GM18517 (cell line): ENCODE measurements around the gene KAZALD1.

Source experiments
- ATAC-seq: cut with Tn5 transposase; IDR thresholded peaks from one replicate; pipeline ENCODE4 v1.9.1; 2021; ENCODE audit warnings: mild to moderate bottlenecking, moderate library complexity; ENCODE audit not compliant: unreplicated experiment

KAZALD1 gene

GRCh38 chr10:101066896-101067355 is 5.1 kb downstream of the KAZALD1 start:
- ATAC-seq = no peak

DNA sequence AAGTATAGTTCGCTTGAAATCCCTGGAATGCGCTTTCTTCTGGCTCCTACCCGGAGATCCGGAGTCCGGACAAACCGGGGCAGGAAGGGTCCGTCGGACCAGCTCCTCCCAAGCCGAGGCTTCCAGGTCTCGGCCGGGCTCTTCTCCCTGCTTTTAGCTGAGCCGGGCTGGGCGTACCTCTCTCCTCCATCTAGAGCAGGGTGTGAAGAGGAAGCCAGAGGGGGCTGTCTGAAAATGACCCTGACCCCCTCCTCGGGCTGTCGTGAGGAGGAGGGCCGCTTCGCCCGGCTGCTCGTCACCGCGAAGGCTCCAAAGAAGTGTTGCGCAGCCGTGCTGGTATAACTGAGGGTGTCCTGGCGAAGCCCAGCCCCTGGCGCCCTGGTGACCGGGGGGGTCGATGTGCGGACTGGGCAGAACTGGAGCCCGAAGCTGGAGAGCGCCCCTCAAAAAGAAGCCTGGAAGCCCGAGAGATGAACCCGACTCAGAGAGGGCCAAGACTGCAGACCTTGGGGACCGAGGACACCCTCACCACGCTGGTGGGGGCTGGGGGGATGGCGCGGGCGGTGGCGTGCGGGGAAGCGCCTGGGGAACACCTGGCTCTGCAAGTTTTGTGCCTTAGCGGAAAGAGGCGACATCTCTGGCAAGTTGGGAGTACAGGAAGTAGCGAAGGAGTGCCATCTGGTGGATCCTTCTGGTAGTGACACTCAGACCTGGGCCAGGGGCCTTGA is 5.7 kb downstream of the KAZALD1 start:
- ATAC-seq = peak; percentile 62

GRCh38 chr10:101069441-101069840 is 7.7 kb downstream of the KAZALD1 start:
- no peak for ATAC-seq

- ATAC-seq = no peak
Observed at GRCh38 chr10:101070098-101070497, 8.3 kb downstream of the KAZALD1 start.

- ATAC-seq = no peak
Observed at GRCh38 chr10:101071267-101071884, 9.6 kb downstream of the KAZALD1 start.

- ATAC-seq = no peak
Observed at GRCh38 chr10:101071885-101072433, 10.2 kb downstream of the KAZALD1 start.

GRCh38 chr10:101072923-101073322 is 11.1 kb downstream of the KAZALD1 start:
- ATAC-seq = no peak

DNA sequence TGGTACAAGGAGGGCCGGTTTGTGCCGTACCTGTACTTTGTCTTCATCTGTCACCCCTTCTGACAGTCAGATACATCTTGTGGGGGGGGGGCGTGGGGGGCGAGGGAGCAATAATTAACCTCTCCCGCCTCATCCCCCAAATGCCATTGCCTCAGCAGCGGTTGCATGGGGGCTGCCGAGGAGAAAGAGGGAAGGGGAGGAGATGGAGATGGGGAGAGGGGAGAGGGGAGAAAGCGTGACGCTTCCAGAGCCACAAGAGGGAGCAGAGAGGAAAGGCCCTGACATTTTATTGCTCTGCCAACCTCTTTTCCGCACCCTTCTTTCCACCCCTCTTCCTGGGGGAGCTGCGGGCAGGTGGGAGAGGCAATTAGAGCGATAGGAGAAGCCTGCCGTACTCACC is 11.8 kb downstream of the KAZALD1 start:
- no peak for ATAC-seq

DNA sequence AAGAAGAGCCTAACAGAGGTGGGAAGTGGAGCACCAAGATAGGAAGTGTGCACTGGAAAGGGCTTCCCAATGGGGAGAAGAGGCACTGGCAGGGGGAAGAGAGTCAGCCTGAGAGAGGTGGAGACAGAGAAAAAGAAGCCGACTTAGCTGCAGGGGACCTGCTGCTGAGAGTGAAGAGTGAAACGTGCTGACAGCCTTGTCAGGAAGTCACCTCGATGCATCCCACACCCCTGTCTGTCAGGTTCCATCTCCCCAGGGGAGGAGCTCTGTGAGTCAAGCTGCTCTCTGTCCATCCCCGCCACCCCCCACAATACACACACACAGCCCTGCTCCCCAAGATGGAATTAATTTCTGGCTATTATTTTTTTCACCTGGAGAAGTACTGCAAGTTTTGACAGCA is 14.0 kb downstream of the KAZALD1 start:
- no peak for ATAC-seq

GRCh38 chr10:101076630-101077029 is 14.8 kb downstream of the KAZALD1 start:
- no peak for ATAC-seq

DNA sequence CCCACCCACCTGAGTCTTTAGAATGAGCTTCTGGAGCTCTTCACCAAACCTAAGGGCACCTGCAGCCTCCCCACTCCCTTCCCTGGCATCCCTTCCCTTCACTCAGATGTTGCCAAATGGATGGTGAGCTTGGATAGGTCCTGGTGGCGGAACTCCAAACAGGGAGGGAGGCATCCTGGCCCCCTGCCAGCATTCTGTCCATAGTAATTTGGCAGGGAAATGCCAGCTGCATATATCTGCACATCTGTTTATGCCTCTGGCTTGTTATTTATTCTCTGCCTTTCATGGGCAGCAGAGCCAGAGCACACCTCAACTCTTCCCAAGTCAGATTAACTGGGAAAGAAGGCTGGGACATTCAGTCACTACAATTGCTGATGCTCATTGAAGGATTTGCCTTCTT is 18.1 kb downstream of the KAZALD1 start:
- no peak for ATAC-seq

- no peak for ATAC-seq
Observed at GRCh38 chr10:101080933-101081931, 19.4 kb downstream of the KAZALD1 start.

- no peak for ATAC-seq
Observed at GRCh38 chr10:101085846-101086245, 24.1 kb downstream of the KAZALD1 start.

GRCh38 chr10:101087376-101087775 is 25.6 kb downstream of the KAZALD1 start:
- no peak for ATAC-seq

DNA sequence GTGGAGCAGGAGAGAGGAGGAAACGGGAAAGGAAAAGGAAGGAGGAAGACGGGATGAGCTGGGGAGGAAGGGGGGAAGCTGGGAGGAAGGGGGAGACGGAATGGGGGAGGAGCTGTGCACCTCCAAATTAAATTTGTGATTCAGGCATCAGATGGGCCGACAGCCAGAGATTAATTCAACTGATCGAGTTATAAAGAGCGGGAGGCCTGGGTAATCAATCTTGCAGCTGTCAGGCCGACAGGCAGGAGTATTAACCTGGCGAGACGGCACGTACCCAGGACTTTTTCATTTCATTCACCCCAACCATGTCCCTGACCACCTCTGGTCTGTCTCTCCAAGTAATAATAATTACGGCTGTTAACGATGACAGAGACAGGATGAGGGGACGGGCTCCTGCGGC is 26.2 kb downstream of the KAZALD1 start:
- ATAC-seq = no peak

- no peak for ATAC-seq
Observed at GRCh38 chr10:101089520-101090299, 27.9 kb downstream of the KAZALD1 start.

DNA sequence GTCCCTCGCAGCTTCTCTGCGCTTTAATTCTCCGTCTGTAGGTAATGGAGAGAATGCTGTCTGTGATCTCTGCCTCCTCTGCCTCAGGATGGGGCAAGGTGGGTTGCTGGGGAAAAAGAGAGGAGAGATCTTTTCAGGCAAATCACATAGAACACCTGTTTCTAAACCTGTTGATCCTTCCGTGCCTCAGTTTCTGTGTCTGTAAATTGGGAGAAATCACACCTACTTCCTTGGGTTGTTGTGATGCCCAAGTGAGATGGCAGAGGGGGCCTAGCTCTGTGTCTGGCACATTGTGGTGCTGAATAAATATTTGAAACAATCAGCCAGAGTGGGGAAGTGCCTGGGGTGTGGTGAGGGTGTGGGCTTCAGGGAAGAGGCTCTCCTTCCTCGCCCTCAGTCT is 28.8 kb downstream of the KAZALD1 start:
- ATAC-seq = no peak

DNA sequence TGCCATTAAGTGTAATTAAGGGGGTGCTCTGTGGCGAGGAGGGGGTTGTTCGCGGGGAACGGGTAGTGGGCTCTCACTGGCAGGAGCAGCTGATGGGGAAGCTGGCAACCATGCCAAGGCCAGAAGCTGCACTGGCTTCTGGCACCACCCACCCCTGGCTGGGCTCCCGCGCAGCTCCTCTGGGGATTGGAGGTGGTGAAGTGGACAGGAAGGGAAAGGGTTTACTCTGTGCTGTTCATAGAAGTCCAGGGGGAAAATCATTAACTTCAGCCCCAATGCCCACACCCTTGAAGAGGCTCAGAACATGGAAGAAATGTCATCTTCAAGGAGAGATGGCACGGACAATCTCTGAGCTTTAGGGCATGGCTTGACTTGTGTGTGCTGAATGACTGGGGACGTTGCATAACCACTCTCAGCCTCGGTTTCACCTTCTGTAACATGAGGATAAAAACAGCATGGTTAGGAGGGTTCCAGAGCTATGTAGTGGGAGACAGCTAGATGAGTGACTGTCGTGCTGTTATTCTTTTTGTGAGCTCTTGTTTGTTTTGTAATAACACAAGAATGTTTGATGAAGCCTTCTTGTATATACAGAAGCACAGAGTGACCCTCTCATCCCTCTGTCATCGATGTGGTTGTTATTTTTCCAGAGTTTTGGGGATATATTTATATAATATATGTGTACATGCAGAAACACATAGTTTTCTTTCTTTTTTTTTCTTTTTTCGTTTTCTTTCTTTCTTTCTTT is 29.9 kb downstream of the KAZALD1 start:
- no peak for ATAC-seq

- ATAC-seq = no peak
Observed at GRCh38 chr10:101092881-101093354, 31.1 kb downstream of the KAZALD1 start.
